HCT116 (cell line): ENCODE measurements around the gene SLC34A2. TPM values are rescaled to one million over a fixed set of nuclear protein-coding genes. Genes with fewer than 3 reads are reported as not detected.

Source experiments
- ATAC-seq: fragments of 200-7000 bp; cut with Tn5 transposase; 2 replicates; pipeline ENCODE4 v1.9.1; 2020; ENCODE audit warnings: mild to moderate bottlenecking, moderate library complexity
- BruUV-seq: library from RNA; stranded (reverse); fragments of 400-500 nt; replicated peaks from 2 replicates; lab custom pipeline; 2021; lab: Mats Ljungman, UMichigan
- CTCF ChIA-PET: fragments of 300-600 bp; sonication (Branson Sonifier 250); formaldehyde crosslinking; loops from one replicate; lab custom pipeline; 2021; ENCODE audit warnings: antibody characterized with exemption; lab: Charles Lee
- POLR2A ChIA-PET: fragments of 300-600, 350-600 bp; sonication (Branson Sonifier 250); formaldehyde crosslinking; loops from one replicate; lab custom pipeline; 2021; ENCODE audit warnings: antibody characterized with exemption; lab: Charles Lee
- RAD21 ChIA-PET, 2 experiments: fragments of 300-600 bp; sonication (Branson Sonifier 250); formaldehyde crosslinking; loops; one replicate each; lab custom pipeline; 2023; ENCODE audit warnings: low total read pairs in 2 of 2; ENCODE audit not compliant: uncharacterized antibody in 2 of 2, unreplicated experiment in 2 of 2, low non-redundant PET in 1 of 2; lab: Charles Lee
- DNase-seq: peaks from one replicate; pipeline ENCODE4 v3.0.0-alpha.2; 2010; ENCODE audit warnings: low read depth, low spot score
- H2AFZ ChIP-seq: fragments of 200-600 bp; shearing (Covaris generic), sonication (generic); 2 replicates; pipeline ENCODE4 v1.6.1; 2017; ENCODE audit warnings: low read depth, mixed run types, mixed read lengths, antibody characterized with exemption, low read length; ENCODE audit not compliant: poor library complexity, severe bottlenecking
- H3K27ac ChIP-seq: 2 replicates; pipeline ENCODE4 v1.5.1; 2012; ENCODE audit warnings: low read depth, low read length
- H3K27me3 ChIP-seq: fragments of 200-600 bp; sonication (generic); 2 replicates; pipeline ENCODE4 v1.6.1; 2016; ENCODE audit warnings: mixed run types, low read length, mixed read lengths; ENCODE audit not compliant: insufficient read depth
- H3K36me3 ChIP-seq, 2 experiments: fragments of 200-500 bp in 1 of 2; fragments of 200-600 bp in 1 of 2; sonication (Bioruptor generic) in 1 of 2; sonication (generic) in 1 of 2; 2 replicates each; pipeline versions ENCODE4 v1.5.1 to v1.6.1; 2014 to 2016; ENCODE audit warnings: low read length in 2 of 2, inconsistent platforms in 1 of 2, mixed read lengths in 1 of 2, mixed run types in 1 of 2; ENCODE audit not compliant: insufficient read depth in 2 of 2, control insufficient read depth in 1 of 2
- H3K4me1 ChIP-seq, 2 experiments: fragments of 200-600 bp in 1 of 2; sonication (generic) in 1 of 2; 2 replicates each; pipeline versions ENCODE4 v1.5.1 to v1.6.1; 2012 to 2017; ENCODE audit warnings: low read length in 2 of 2, inconsistent platforms in 1 of 2, mild to moderate bottlenecking in 1 of 2, mixed read lengths in 1 of 2, mixed run types in 1 of 2, moderate library complexity in 1 of 2; ENCODE audit not compliant: insufficient read depth in 2 of 2, control insufficient read depth in 1 of 2
- H3K4me2 ChIP-seq: fragments of 200-600 bp; sonication (generic); 2 replicates; pipeline ENCODE4 v1.6.1; 2017; ENCODE audit warnings: mixed run types, low read length, mixed read lengths
- H3K4me3 ChIP-seq, 2 experiments: fragments of 200-600 bp in 1 of 2; sonication (generic) in 1 of 2; replicated peaks in 1 of 2; 2 replicates each; pipeline ENCODE4 v1.5.1; 2011 to 2016; ENCODE audit warnings: low read length in 2 of 2, control low read depth in 1 of 2, low read depth in 1 of 2, mild to moderate bottlenecking in 1 of 2, mixed read lengths in 1 of 2, mixed run types in 1 of 2
- H3K79me2 ChIP-seq: fragments of 200-600 bp; sonication (generic); 2 replicates; pipeline ENCODE4 v1.6.1; 2017; ENCODE audit warnings: mild to moderate bottlenecking, mixed run types, low read length, moderate library complexity, mixed read lengths; ENCODE audit not compliant: insufficient read depth
- H3K9ac ChIP-seq: fragments of 200-600 bp; sonication (generic); 2 replicates; pipeline ENCODE4 v1.6.1; 2016; ENCODE audit warnings: low read length, mixed read lengths
- H3K9me2 ChIP-seq: fragments of 200-600 bp; sonication (generic), shearing (Covaris generic); 2 replicates; pipeline ENCODE4 v1.6.1; 2017; ENCODE audit warnings: mixed run types, mild to moderate bottlenecking, moderate library complexity; ENCODE audit not compliant: insufficient read depth
- H3K9me3 ChIP-seq, 2 experiments: fragments of 200-500 bp in 1 of 2; fragments of 200-600 bp in 1 of 2; sonication (Bioruptor generic) in 1 of 2; sonication (generic) in 1 of 2; 2 replicates each; pipeline ENCODE4 v1.6.1; 2014 to 2017; ENCODE audit warnings: low read length in 2 of 2, mixed read lengths in 2 of 2, inconsistent platforms in 1 of 2, low read depth in 1 of 2, mild to moderate bottlenecking in 1 of 2, mixed run types in 1 of 2, moderate library complexity in 1 of 2; ENCODE audit not compliant: control insufficient read depth in 1 of 2, insufficient read depth in 1 of 2
- H4K20me1 ChIP-seq: fragments of 200-600 bp; sonication (generic), shearing (Covaris generic); 2 replicates; pipeline ENCODE4 v1.6.1; 2017; ENCODE audit warnings: mixed run types, mild to moderate bottlenecking, moderate library complexity; ENCODE audit not compliant: insufficient read depth
- CBX3 ChIP-seq: IDR thresholded peaks from 2 replicates; pipeline ENCODE4 v1.6.1; 2012; ENCODE audit warnings: low read depth
- CEBPB ChIP-seq: IDR thresholded peaks from 2 replicates; pipeline ENCODE4 v1.6.1; 2012; ENCODE audit warnings: low read depth
- EZH2 ChIP-seq: fragments of 200-600 bp; sonication (generic); IDR thresholded peaks from 2 replicates; pipeline ENCODE4 v1.6.1; 2017; ENCODE audit warnings: antibody characterized with exemption, mixed run types
- EZH2phosphoT487 ChIP-seq: fragments of 200-600 bp; IDR thresholded peaks from 2 replicates; pipeline ENCODE4 v1.6.1; 2018; ENCODE audit warnings: antibody characterized with exemption, borderline replicate concordance
- FOSL1 ChIP-seq: IDR thresholded peaks from 2 replicates; pipeline ENCODE4 v1.6.1; 2012; ENCODE audit warnings: low read depth
- POLR2A ChIP-seq: IDR thresholded peaks from 2 replicates; pipeline ENCODE4 v1.7.0; 2011; ENCODE audit warnings: borderline replicate concordance; ENCODE audit not compliant: insufficient read depth, insufficient read length; ENCODE audit errors: extremely low read depth
- POLR2AphosphoS5 ChIP-seq: IDR thresholded peaks from 2 replicates; pipeline ENCODE4 v1.6.1; 2011; ENCODE audit warnings: mild to moderate bottlenecking, low read depth, low read length, moderate library complexity
- SIN3A ChIP-seq: IDR thresholded peaks from 2 replicates; pipeline ENCODE4 v1.6.1; 2012; ENCODE audit warnings: low read depth
- SP1 ChIP-seq: IDR thresholded peaks from 2 replicates; pipeline ENCODE4 v1.6.1; 2012; ENCODE audit warnings: low read depth
- TCF7L2 ChIP-seq: IDR thresholded peaks from 2 replicates; pipeline ENCODE4 v1.7.0; 2011; ENCODE audit warnings: borderline replicate concordance, inconsistent platforms; ENCODE audit not compliant: insufficient read depth, insufficient read length; ENCODE audit errors: extremely low read depth
- intact Hi-C: fragments of 100-400 bp; cut with micrococcal nuclease; formaldehyde crosslinking; loops from 2 replicates; pipeline ENCODE4 v1.10.0; 2022
- total RNA-seq: library from RNA; stranded (reverse); gene quantifications from one replicate; pipeline ENCODE4 v1.2.1, GENCODE V29; 2021; ENCODE audit not compliant: unreplicated experiment
- TF ChIP-seq, protein P1 (sequence below), 3 experiments: fragments of 200-600 bp in 1 of 3; sonication (generic) in 1 of 3; IDR thresholded peaks in 2 of 3; conservative IDR thresholded peaks in 1 of 3; 2 replicates each; pipeline ENCODE4 v1.5.1; 2012 to 2017; ENCODE audit warnings: low read depth in 2 of 3, low read length in 2 of 3, antibody characterized with exemption in 1 of 3, borderline replicate concordance in 1 of 3, control low read depth in 1 of 3, mild to moderate bottlenecking in 1 of 3, mixed read lengths in 1 of 3, mixed run types in 1 of 3, moderate library complexity in 1 of 3; ENCODE audit not compliant: insufficient read depth in 1 of 3
- TF ChIP-seq, protein P2 (sequence below): IDR thresholded peaks from 2 replicates; pipeline ENCODE4 v1.6.1; 2011; ENCODE audit warnings: mild to moderate bottlenecking, low read length, moderate library complexity; ENCODE audit not compliant: insufficient replicate concordance; ENCODE audit errors: extremely low read depth
- TF ChIP-seq, protein P3 (sequence below): IDR thresholded peaks from 2 replicates; pipeline ENCODE4 v1.6.1; 2012

The SLC34A2 gene
- total RNA-seq, 1 experiment from 2014 or later, result 2.2 TPM

DNA sequence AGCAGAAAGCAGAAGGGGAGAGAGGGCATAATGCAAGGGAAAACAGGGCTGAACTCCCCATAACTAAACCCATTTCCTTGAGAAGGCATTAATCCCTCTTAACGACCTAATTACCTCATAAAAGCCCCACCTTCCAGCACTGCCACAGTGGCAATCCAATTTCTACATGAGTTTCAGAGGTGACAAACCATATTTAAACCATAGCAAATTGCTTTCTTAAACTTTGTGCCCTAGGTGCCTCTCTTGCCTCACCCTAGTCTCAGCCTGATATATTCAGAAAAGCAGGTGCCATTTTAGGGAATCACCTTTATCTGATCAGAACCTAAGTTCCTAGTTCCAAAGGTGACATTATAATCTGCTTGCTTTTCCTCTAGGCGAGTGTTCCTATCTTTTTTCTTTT is 48.9 kb downstream of the SLC34A2 start:
- TF ChIP-seq CEBPB, result no peak
- no peak for TF ChIP-seq TCF7L2
- TF ChIP-seq FOSL1, result no peak
- TF ChIP-seq POLR2AphosphoS5, result no peak
- no peak for TF ChIP-seq POLR2A
- TF ChIP-seq, protein P1, sequence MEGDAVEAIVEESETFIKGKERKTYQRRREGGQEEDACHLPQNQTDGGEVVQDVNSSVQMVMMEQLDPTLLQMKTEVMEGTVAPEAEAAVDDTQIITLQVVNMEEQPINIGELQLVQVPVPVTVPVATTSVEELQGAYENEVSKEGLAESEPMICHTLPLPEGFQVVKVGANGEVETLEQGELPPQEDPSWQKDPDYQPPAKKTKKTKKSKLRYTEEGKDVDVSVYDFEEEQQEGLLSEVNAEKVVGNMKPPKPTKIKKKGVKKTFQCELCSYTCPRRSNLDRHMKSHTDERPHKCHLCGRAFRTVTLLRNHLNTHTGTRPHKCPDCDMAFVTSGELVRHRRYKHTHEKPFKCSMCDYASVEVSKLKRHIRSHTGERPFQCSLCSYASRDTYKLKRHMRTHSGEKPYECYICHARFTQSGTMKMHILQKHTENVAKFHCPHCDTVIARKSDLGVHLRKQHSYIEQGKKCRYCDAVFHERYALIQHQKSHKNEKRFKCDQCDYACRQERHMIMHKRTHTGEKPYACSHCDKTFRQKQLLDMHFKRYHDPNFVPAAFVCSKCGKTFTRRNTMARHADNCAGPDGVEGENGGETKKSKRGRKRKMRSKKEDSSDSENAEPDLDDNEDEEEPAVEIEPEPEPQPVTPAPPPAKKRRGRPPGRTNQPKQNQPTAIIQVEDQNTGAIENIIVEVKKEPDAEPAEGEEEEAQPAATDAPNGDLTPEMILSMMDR (IDR thresholded peaks at IDR 0.05 in 2 of 3, conservative IDR thresholded peaks at IDR 0.05 in 1 of 3; ENCODE audit: borderline replicate concordance in 1 of 3, insufficient read depth in 1 of 3, low read depth in 2 of 3, low read length in 2 of 3), result no peak
- TF ChIP-seq CBX3, result no peak
- no peak for TF ChIP-seq EZH2phosphoT487
- no peak for TF ChIP-seq SIN3A
- no peak for TF ChIP-seq EZH2
- no peak for TF ChIP-seq SP1
- TF ChIP-seq, protein P2, sequence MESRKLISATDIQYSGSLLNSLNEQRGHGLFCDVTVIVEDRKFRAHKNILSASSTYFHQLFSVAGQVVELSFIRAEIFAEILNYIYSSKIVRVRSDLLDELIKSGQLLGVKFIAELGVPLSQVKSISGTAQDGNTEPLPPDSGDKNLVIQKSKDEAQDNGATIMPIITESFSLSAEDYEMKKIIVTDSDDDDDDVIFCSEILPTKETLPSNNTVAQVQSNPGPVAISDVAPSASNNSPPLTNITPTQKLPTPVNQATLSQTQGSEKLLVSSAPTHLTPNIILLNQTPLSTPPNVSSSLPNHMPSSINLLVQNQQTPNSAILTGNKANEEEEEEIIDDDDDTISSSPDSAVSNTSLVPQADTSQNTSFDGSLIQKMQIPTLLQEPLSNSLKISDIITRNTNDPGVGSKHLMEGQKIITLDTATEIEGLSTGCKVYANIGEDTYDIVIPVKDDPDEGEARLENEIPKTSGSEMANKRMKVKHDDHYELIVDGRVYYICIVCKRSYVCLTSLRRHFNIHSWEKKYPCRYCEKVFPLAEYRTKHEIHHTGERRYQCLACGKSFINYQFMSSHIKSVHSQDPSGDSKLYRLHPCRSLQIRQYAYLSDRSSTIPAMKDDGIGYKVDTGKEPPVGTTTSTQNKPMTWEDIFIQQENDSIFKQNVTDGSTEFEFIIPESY, result no peak
- TF ChIP-seq, protein P3, sequence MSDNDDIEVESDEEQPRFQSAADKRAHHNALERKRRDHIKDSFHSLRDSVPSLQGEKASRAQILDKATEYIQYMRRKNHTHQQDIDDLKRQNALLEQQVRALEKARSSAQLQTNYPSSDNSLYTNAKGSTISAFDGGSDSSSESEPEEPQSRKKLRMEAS, result no peak
- H3K79me2 ChIP-seq, result no peaks in the 10 kb centered on the region
- no peak overlapping the region for H2AFZ ChIP-seq
- no peaks in the 10 kb centered on the region for H3K27me3 ChIP-seq
- H4K20me1 ChIP-seq, result no peaks in the 10 kb centered on the region
- no peak overlapping the region for H3K27ac ChIP-seq
- BruUV-seq, result no TSS peak
- ATAC-seq, result no peak
- DNase-seq, result no peak
- no peak overlapping the region for H3K9ac ChIP-seq
- no peaks in the 10 kb centered on the region for H3K9me3 ChIP-seq
- no peak overlapping the region for H3K4me3 ChIP-seq
- H3K36me3 ChIP-seq, result no peaks in the 10 kb centered on the region
- ChIA-PET CTCF (no interaction called here), RAD21 (no interaction called here), POLR2A (no interaction called here)
- peaks cover 0 to 4% of the 10 kb centered on the region in 2 experiments; a peak in 1 of 4 replicates for H3K4me1 ChIP-seq
- no peak overlapping the region for H3K4me2 ChIP-seq
- H3K9me2 ChIP-seq, result no peaks in the 10 kb centered on the region
- intact Hi-C loops, result no loop called here
